ENCODE measurements around the gene LDHA.

LDHA gene

GRCh38 chr11:18394275-18394927 is at the start of gene LDHA:
TSS of gene LDHA (plus strand) at chr11:18394563. CDS start at chr11:18396843, 2,280 bp downstream.
- DNase-seq (ENCODE audit: extremely low read depth, low read depth) = peak; percentile 96
- TF ChIP-seq CTCF (IDR thresholded peaks at IDR 0.05; ENCODE audit: low read depth, low read length) = no peak

GRCh38 chr11:18347471-18348125 is 46.8 kb upstream of the LDHA start:
- no peak for TF ChIP-seq CTCF (IDR thresholded peaks at IDR 0.05; ENCODE audit: low read depth, low read length)
- DNase-seq (ENCODE audit: extremely low read depth, low read depth) = peak; percentile 53

GRCh38 chr11:18352581-18352980 is 41.8 kb upstream of the LDHA start:
- TF ChIP-seq CTCF (IDR thresholded peaks at IDR 0.05; ENCODE audit: low read depth, low read length) = no peak
- DNase-seq (ENCODE audit: extremely low read depth, low read depth) = no peak

- no peak for DNase-seq (ENCODE audit: extremely low read depth, low read depth)
- no peak for TF ChIP-seq CTCF (IDR thresholded peaks at IDR 0.05; ENCODE audit: low read depth, low read length)
Observed at GRCh38 chr11:18358646-18359045, 35.7 kb upstream of the LDHA start.

GRCh38 chr11:18361154-18361553 is 33.2 kb upstream of the LDHA start:
- DNase-seq (ENCODE audit: extremely low read depth, low read depth) = no peak
- no peak for TF ChIP-seq CTCF (IDR thresholded peaks at IDR 0.05; ENCODE audit: low read depth, low read length)

- DNase-seq (ENCODE audit: extremely low read depth, low read depth) = no peak
- no peak for TF ChIP-seq CTCF (IDR thresholded peaks at IDR 0.05; ENCODE audit: low read depth, low read length)
Observed at GRCh38 chr11:18364495-18365073, 29.8 kb upstream of the LDHA start.

GRCh38 chr11:18365741-18366140 is 28.6 kb upstream of the LDHA start:
- DNase-seq (ENCODE audit: extremely low read depth, low read depth) = no peak
- no peak for TF ChIP-seq CTCF (IDR thresholded peaks at IDR 0.05; ENCODE audit: low read depth, low read length)
